Measurements from ENCODE around the gene OGDH. TPM values are rescaled to one million over a fixed set of nuclear protein-coding genes. Genes with fewer than 3 reads are reported as not detected.
A peak's percentile ranks its signal among the peaks of the same experiment; 100 is the strongest.

OGDH gene
- total RNA-seq, 1 experiment from 2014 or later: 104 TPM

DNA sequence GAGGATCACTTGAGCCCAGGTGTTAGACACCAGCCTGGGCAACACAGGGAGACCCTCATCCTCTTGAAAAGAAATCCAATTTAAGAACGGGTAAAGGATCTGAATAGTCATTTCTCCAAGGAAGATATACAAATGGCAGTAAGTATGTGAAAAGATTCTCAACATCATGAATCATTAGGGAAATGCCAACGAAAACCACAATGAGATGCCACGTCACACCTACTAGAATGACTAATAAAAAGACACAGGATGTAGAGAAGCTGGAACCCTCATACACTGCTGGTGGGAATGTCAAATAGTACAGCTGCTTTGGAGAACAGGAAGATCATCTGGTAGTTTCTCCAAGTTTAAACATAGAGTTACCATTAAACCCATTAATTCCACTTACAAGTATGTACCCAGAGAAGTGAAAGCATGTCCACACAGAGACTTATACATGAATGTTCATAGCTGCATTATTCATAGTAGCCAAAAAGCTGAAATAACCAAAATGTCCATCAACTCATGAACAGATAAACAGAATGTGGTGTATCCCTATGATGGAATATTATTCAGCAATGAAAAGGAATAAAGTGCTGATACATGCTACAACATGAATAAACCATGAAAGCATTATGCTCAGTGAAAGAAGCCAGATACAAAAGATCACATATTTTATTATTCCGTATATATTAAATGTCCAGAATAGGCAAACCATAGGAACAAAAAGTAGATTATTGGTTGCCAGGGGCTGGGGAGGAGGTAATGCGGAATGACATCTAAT, 129.2 kb downstream of the OGDH start:
- DNase-seq (ENCODE audit: low read depth): peak; percentile 100

DNA sequence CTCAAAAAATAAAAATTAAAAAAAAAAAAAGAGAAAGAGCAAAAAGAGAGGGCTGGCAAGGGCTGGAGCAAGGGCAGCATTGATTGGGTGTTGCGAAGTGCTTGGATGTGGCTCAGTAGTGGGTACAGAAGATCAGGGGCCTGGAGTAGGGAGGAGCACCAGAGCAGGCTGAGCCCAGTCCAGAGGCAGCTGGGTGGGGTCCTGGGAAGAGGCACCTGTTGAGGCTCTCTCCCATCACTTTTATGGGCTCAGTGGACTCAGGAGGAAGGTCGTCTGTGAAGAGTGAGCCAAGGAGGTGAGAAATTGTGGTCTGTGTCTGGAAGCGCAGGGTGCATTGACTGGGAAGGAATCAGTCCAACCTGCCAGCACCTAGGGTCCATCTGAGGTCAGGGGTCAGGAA, 130.5 kb downstream of the OGDH start:
- DNase-seq (ENCODE audit: low read depth): no peak

DNA sequence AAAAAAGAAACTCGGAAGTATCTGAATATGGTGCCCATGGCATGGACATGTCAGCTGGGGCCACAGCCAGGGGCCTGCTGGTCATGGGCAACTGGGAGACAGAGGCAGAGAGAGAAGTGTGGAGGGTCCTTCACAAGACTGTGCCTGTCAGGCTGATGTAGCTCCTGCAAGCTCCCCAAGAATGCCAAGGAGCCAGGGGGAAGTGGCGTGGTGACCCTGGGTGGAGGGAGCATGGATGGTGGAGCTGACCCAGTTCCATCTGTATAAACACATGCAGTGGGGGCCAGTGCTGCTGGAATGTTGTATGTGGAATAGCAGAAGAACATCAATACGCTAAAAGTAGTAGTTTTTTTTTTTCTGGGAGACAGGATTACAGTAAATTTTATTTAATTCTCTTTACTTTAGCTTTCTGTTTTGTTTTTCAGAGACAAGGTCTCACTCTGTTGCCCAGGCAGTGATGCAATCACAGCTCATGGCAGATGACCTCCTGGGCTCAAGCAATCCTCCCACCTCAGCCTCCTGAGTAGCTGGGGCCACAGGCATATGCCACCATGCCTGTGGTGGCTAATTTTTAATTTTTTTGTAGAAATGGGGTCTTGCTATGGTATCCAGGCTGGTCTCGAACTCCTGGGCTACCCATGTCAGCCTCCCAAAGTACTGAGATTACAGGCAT, 131.8 kb downstream of the OGDH start:
- peak; percentile 22 for DNase-seq (ENCODE audit: low read depth)

GRCh38 chr7:44738876-44739665, 132.6 kb downstream of the OGDH start:
- DNase-seq (ENCODE audit: low read depth): no peak

GRCh38 chr7:44740055-44740454, 133.6 kb downstream of the OGDH start:
- DNase-seq (ENCODE audit: low read depth): peak; percentile 74

DNA sequence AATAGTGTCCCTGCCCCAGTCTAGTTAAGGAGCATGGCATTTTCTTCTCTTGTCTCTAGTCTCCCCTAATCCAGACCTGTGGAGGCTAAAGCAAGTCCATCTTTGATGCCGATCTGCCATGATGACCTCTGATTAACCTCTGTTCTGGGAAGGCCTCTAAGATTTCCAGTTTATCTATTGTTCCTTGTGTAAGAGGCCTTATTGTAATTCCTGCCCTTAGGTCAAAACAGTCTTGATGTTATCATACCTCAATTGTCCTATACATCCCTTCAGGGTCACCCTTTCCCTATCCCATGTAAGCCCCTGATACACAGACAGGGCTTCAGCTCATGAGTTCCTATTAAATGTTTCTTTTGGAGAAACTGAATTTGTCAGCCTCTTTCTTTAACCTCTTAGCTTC, 137.3 kb downstream of the OGDH start:
- DNase-seq (ENCODE audit: low read depth): no peak

GRCh38 chr7:44748045-44748947, 141.9 kb downstream of the OGDH start, which contains the start of gene ZMIZ2:
ZMIZ2 (plus strand) TSS chr7:44748847; CDS start chr7:44756250, 7,403 bp downstream.
- peak; percentile 89 for DNase-seq (ENCODE audit: low read depth)

GRCh38 chr7:44748948-44749731, 142.7 kb downstream of the OGDH start:
- no peak for DNase-seq (ENCODE audit: low read depth)

DNA sequence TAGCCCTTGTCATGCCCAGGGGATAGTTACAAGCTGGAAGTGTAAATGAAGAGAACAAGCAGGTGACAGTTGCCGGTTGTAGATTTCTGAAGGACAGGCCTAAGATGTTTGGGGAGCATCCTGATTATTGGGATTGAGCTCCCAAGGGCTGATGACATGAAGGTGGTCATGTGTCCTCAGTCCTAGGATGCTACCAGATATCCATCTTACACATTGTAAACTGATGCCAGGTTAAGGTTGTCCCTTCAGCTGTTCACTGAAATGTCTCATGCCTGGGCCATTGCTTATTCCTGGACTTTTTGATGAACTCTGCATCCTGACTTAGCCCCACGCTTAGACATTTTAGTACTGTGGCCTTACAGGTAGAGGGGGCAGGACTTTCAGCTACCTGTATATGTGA, 143.6 kb downstream of the OGDH start:
- no peak for DNase-seq (ENCODE audit: low read depth)

GRCh38 chr7:44750424-44750823, 144.0 kb downstream of the OGDH start:
- DNase-seq (ENCODE audit: low read depth): no peak

DNA sequence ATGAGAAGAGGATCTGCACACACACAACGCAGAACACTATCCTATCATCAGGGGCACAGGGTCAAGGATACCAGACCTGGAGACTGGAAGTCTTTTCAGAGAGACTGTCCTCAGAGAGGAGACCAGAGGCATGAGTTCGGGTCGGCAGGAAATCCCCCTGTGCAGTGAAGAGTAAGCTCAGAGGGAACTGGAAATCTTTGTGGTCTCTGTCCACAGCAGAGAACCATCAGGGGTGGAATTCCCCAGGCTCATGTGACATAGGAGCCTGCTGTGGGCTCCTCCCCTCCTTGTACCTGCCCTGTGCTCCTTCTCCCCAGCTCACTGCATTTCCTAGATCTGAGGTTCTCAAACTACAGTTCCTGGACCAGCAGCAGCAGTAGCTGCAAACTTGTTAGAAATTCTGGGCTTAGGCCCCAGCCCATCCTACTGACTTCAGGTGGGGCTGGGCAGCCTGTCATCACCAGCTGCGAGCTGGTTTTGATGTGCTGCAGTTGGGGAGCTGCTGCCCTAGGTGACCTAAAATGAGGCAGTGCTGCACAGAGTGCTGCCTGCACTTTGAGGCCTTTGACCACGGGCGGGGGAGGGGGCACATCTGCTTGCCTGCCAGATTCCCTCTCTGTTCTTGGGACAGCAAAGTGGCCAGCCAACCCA, 144.6 kb downstream of the OGDH start:
- no peak for DNase-seq (ENCODE audit: low read depth)

DNA sequence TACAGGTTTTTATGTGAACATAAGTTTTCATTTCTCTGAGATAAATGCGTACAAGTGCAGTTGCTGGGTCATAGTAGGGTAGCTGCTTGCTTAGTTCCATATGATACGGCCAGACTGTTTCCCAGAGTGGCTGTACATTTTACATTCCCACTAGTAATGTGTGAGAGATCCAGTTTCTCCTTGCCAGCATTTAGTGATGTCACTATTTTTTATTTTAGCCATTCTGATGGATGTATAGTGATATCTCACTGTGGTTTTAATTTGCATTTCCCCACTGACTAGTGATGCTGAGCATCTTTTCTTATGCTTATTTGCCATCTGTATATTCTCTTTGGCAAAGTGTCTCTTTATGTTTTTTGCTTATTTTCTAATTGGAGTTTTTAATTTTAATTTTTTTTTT, 146.4 kb downstream of the OGDH start:
- DNase-seq (ENCODE audit: low read depth): no peak

DNA sequence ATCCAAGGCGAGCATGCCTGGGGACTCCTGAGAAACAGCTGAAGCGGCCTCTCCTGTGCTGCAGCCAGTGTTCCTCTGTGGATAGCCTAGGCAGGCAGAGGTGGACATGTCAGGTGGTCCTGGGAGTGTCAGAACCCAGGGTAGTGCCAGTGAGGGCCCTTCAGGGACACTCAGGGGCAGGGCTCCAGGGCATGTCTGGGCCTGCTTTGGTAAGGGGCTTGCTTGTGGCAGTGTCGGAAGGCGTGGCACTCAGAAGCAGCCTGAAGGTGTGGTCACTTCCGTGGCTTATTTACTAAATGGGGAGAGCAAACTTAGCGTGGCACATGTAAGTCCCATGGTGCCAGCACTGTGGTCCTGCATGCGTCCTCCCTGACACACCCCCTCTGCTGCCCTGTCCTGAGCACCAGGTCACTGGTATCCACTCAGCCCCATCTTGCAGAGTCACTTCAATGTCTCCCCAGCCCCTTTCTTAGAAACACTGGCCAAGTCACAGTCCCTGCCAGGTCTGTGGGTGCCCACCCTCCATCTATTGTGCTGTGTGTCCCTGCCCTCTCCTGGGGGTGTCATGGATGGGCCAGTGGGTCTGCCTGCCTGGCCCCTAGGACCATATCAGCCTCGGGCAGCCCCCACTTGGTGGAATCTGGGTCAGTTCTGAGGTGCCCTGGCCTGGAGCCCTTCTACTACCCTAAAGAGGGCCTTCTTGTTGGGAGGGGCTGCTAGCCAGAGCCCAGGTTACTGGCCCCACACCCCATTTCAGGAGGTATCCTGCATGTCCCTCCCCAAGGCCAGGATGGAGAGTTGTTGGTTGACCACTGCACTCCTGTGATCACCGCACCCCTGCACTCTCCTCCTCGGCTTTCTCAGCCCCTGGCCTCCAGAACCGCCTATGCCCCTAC, 148.6 kb downstream of the OGDH start:
- DNase-seq (ENCODE audit: low read depth): no peak

DNA sequence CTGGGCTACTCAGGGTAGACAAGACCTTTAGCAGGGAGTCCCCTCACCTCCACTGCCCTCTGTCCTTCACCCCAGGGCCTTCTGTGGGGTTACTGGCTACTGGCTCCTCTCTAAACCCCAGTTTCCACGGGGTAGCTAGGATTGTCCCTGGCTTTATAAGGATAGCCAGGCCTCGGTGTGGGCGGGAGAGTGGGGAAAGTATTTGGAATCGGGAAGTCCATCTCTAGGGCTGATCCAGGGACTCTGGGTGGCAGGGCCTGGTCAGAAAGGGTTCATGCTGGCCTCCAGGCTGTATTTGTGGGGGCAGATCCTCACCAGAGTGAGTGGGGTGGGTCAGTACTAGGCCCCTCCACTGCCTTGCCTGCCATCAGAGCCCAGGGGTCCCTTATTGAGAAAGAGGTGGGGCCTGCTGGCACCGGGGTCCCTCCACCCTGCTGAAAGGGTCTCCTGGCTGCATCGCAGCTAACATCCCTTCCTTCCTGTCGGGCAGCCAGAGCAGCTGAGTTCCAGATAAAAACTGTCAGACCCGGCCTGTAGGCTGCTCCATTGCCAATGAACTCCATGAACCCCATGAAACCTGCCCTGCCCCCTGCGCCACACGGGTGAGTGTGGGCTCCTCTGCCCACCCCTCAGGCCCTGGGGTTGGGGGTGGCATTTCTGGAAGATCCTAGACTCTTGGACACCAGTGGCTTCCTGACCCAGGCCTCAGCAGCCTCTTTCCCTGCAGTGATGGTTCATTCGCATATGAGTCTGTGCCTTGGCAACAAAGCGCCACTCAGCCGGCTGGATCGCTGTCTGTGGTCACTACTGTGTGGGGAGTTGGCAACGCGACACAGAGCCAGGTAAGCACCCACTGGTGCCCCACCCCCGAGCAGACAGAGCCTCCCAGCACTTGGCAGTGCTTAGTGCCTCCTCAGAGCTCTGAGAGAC, 149.5 kb downstream of the OGDH start:
- no peak for DNase-seq (ENCODE audit: low read depth)

GRCh38 chr7:44756904-44757303, 150.5 kb downstream of the OGDH start:
- no peak for DNase-seq (ENCODE audit: low read depth)

- no peak for DNase-seq (ENCODE audit: low read depth)
Observed at GRCh38 chr7:44757311-44757710, 150.9 kb downstream of the OGDH start.

GRCh38 chr7:44757739-44758138, 151.3 kb downstream of the OGDH start:
- DNase-seq (ENCODE audit: low read depth): no peak

Measured in LHCN-M2 (cell line).